OCI-M1 (cell line): Measurements from ENCODE around the gene ANKRD13B.
"Not testable (repeated sequence)": the region's sequence is repeated elsewhere in the genome, so short reads cannot be mapped to it uniquely, and the experiment has no call there.

ENCODE experiments used
- DNase-seq: peaks from one replicate; lab custom pipeline; 2025; lab: John Stamatoyannopoulos, UW

ANKRD13B gene

DNA sequence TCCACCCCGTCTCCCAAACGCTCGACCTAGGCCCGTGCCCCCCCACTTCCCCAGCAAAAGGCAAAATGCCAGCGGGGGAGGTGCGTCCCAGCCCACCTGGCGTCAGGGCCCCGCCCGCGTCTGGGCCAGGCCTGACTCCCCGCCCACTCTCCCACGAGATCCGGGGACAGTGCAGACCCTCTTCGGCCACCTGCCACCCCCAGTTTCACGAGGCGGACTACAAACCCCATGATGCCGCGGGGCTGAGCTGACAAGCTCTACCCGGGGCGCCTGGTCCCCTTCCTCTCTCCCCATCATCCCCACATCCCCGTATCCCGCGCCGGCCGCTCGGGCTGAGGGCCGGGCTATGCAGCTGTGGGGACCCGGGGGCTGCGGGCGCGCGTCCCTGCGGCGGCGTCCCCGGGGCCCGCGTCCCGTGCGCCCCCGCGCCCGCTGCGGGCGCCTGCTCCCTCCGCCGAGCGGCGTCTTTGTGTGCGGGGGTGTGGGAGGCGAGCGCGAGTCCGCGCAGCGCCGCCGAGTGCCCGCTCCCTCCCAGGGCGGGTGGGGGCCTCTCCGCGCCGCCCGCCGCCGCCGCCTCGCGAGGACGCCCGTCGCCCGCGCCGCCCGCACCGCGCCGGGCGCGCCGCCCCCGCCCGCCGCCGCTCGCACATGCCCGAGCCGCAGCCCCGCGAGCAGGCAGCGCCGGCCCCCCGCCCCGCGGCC lies at the start of gene ANKRD13B:
Gene ANKRD13B, plus strand, starts transcription at position 283 of the 702 bp plus-strand sequence. CDS start 490 bp downstream, outside the sequence.
- DNase-seq: peak; percentile 35

DNA sequence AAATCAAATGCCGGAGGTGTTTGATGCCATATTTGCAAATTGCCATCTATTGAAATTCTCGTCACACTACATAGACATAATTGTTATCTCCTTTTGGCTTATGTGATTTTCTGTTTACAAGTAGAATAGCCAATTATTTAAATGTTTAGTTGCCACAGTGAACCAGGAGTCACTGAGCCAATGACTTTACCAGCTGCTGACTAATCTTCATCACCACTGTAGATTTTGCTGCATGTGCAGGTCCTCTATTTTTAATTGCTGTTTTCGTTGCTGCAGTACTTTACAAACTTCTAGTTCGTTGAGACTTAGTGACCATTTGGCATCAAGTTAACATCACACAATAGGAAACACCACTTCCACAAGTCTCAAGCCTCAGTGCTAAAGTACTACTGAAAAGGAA lies 48.9 kb upstream of the ANKRD13B start:
- no peak for DNase-seq

DNA sequence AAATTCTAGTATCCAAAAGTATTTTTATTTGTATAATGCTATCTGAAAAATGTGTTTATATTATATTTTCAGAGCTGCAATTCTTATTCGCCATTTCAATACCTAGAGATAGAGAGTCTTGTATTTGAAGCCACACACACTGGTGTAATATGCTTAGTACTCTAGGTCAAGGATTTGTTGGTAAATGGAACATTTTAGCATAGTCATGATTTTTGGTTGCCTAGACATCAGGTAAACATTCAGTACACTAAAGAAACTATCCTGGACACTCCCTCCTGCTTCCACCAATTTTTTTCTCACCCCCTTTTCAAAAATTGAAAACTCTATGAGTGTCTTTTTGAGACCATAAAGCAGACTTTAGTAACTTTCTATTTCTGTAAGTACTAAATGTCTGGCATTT lies 46.8 kb upstream of the ANKRD13B start:
- DNase-seq: peak; percentile 32

DNA sequence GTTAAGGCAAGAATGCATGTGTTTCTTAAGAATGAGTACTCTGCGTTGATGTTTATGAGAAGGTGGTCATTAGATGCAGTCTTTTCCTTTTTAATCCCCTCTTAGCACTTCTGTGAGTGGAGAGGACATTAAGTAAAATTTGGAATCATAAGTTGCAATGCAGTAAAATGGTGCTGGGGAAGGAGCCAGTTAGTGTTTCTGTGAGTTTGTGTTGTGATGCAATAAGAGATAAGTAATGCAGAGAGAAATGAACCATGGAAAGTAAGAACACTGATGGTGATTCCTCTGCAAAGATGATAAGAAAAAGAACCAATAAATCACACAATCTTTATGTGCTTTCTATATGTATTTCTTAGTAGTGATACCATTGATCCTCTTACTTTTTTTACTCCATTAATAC lies 46.1 kb upstream of the ANKRD13B start:
- peak; percentile 32 for DNase-seq

DNA sequence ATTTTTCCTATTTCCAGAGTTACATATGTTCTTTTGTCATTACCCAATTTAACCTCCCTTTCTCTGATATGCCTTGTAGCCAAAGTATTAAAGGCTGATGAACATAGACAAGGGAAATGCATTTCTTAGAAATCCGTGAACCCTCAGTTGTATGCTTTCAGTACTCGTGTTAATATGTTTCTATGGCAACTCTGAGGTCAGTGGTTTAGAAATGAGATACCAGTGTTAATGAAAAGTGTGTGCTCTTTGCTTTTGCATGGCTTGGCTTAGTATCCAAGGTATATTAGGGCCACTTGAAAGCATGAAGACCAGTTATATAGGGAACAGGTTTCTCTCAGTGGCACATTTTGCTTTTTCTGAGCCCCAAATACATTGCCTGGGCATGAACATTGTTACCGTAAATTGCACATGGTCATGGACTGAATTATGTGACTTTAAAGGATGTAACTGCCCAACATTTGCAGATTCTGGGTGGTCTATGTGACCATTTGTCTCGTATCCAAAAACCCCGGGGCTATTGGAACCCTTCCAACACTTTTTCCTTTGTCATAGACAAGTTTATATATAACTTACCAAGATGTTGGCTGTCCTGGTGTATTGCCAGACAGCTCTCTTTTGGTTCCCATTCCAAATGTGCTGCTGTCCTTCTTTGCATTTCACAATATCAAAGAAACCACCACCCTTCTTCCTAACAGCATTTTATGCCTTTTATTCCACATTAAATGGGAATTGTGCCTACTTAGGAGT lies 43.6 kb upstream of the ANKRD13B start:
- DNase-seq: peak; percentile 76

DNA sequence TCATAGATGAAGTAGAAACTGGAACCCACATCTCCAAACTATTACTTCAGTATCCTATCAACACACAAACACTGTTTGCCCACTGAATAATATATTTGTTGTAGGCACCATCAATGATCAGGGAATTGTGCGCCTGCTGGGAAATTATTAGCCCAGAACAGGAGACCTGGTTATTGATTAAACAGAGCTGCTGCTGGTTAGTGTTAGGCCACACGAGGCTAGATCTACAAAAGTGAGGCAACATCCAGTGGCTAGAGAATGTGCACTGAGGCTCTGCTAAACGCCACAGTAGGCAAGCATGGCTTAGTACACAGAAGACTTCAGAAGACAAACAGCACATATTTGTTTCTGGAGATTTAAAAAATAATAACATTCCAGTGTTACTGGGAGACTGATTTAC lies 37.1 kb upstream of the ANKRD13B start:
- DNase-seq: no peak

DNA sequence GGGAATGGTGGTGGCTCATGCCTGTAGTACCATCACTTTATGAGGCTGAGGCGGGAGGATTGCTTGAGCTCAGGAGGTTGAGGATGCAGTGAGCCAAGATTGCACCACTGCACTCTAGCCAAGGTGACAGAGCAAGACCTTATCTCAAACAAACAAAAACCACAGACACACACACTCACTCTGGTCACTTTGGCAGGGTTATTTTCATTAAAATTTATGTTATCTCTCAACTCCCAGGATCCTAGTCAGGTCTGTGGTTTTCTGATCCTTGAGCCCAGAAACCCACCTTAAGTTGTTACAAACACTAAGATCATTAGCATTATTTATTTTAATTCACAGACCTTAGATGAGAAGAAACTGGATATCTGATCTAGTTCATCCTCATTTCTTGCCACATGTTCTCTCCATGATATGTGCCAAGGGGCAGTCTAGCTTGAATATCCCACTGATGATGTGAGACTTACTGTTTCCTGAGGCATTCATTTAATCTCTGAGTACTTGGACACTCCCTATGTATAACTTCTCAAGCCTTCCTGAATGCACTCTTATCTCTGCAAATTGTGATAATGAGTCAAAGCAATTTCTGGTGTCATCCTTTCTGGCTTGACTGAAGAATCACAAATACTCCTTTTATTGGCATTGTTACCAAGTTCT lies 35.7 kb upstream of the ANKRD13B start:
- peak; percentile 82 for DNase-seq

DNA sequence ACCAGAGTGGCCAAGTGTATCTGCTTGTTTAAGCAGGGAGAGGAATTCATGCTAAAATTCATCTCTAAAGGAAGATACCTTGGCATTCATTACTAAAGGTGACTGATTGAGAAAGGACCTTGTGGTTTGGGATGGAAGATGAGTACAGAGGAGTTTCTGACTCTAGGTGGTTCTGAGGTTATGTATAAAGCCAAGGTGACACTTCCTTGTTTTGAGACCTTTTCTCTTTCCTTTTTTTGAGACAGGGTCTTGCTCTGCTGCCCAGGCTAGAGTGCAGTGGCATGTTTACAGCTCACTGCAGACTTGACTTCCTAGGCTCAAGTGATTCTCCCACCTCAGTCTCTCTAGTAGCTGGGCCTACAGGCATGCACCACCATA lies 35.2 kb upstream of the ANKRD13B start:
- no peak for DNase-seq

DNA sequence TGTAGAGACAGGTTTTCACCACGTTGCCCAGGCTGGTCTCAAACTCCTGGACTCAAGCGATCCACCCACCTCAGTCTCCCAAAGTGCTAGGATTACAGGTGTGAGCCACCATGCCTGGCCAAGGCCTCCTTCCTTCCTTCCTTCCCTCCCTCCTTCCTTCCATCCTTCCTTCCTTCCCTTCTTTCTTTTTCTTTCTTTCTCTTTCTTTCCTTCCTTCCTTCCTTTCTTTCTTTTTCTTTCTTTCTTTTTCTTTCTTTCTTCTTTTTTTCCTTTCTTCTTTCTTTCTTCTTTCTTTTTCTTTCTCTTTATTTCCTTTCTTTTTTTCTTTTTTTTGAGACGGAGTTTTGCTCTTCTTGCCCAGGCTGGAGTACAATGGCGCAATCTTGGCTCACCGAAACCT lies 34.8 kb upstream of the ANKRD13B start:
- DNase-seq: not testable (repeated sequence)

DNA sequence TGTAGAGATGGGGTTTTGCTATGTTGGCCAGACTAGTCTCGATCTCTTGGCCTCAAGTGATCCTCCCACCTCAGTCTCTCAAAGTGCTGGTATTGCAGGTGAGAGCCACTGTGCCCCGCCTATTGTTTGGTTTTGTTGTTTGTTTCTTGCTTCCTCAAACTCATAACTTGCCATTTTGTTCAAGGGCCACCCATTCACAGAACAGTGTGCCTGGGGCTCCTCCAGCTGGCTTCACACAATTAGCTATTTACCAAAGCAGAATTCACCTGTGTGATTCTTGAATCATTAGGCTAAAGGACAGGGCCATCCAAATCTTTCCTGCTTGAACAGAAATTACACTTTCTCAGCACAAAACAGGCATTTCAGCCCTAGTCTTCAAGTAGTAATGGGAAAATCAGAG lies 33.3 kb upstream of the ANKRD13B start:
- no peak for DNase-seq

DNA sequence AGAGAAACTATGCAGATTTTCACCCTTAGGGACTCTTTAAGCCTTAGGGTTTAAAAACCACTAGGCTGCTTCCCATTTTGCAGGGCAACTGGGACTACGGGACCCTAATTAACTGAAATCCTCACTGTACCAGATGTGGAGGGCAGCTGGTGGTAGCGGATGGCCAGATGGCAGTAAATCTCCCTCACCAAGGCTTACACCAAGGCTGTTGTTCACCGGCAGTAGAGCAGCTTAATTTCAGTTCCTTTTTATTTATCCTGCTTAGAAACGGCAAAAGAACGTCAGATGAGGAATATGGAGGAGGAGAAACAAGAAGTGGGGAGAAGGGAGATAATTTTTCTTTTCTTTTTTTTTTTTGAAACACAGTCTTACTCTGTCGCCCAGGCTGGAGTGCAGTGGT lies 32.6 kb upstream of the ANKRD13B start:
- DNase-seq: no peak

DNA sequence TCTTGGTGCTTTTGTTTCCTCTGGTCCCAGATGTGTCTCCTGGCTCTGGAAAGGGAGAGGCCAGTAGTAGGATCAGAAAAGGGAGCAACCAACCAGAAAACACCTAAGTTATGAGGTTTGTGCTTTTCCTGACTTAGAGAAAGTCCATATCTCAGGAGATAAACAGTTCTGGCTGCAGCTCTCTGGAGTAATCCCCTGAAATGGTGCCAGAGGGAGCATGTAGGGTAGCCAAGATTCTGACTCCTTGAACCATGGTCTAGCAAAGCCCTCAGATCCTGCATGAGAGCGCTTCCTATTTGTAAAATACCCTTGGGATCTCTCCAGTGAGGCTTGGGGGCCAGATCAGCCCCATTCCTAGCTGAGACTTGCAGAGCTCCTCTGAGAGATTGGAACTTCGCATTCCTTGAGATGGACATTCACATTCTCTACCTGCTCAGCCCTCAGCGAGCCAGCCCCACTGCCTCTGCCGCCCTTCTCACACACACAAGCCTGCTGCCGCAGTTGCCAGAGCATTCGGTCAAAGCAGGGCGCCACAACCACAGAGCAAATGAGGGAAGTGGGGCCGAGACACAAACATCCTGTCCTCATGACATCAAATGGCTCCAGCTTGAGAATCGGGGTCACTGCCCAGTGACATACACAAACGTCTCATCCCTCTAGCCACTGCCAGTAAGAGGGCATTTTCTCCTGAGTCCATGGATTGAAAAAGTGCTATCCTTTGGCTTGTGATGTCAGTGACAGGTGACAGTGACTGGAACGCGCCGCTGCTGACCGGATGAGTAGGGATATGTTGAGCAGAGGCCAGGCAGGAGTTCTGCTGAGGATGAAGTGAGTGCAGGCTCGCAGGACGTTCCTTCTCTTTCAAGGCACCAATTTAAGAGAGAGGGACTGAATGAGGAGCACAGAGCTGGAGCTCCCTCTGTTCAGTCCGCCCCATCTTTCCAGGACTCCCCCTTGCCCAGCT lies 31.1 kb upstream of the ANKRD13B start:
- no peak for DNase-seq

DNA sequence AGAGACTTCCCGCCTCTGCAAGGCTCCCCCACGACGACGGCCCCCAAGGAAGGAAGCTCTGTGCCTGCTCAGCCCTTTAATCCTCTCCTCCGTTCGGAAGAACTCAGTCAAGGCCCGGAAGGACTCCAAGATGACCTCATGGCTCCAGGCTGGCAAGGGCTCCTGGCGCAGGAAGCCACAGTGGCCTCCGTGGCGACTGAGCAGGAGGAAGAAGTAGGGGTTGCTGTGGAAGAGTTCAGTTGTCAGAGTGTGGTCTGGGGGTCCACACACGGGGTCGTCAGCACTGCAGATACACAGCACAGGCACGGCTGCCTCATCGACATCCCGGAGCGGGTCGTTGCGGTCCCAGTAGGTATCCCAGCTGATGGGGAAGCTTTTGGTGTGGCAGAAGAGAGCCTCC lies 30.3 kb upstream of the ANKRD13B start:
- DNase-seq: no peak

DNA sequence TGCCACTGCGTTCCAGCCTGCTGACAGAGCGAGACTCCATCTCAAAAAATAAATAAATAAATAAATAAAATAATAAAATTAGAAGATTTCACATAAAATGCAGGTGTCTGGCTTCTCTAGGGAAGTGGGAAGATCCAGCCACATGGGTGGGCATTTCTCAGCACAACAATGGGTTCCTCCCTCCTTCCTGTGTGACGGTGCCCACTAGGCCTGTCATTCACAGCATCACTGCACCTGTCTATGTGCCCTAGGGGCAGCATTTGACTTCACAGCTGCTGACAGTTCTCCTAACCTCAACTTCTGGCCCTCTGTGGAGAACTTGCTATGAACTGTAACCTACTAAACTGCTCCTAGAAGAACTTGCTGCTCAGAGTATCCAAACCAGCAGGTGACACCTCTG lies 29.1 kb upstream of the ANKRD13B start:
- DNase-seq: no peak

DNA sequence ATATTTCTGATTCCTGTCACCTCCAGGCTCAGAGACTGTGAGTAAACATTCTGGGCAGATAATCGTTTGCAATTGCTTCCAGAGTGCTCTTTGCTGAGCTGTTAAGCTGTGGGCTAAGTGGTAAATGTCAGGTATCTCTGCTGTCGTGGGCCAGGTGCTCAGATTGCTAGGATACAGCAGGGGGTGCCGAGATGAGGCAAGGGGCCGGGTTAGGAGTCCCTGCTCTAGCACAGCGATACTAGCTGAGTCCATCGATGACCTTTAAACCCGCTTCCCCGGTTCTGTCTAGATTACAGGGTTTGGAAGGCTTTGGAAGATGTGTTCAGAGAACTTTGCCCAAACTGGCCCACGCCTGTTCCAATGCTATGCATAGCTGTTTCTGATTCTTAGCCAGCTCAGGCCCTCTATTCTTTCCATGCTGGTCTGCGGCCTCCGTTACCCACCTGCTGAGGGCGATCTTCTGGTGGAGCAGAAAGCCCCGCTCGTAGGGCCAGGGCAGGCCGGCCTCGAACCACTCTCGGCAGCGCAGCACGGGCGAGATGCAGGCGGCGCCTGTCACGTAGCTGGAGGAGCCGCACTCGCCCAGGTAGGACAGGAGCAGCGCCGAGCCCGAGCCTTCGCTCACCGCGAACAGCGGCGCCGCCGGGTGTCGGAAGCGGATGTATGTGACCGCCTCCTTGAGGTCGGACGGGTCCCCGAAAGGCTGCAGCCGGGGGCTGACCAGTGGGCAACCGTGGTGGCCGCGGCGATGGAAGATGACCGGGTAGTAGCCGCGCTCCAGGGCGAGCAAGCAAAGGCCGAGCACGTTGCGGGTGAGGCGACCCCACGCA lies 27.1 kb upstream of the ANKRD13B start:
- no peak for DNase-seq

DNA sequence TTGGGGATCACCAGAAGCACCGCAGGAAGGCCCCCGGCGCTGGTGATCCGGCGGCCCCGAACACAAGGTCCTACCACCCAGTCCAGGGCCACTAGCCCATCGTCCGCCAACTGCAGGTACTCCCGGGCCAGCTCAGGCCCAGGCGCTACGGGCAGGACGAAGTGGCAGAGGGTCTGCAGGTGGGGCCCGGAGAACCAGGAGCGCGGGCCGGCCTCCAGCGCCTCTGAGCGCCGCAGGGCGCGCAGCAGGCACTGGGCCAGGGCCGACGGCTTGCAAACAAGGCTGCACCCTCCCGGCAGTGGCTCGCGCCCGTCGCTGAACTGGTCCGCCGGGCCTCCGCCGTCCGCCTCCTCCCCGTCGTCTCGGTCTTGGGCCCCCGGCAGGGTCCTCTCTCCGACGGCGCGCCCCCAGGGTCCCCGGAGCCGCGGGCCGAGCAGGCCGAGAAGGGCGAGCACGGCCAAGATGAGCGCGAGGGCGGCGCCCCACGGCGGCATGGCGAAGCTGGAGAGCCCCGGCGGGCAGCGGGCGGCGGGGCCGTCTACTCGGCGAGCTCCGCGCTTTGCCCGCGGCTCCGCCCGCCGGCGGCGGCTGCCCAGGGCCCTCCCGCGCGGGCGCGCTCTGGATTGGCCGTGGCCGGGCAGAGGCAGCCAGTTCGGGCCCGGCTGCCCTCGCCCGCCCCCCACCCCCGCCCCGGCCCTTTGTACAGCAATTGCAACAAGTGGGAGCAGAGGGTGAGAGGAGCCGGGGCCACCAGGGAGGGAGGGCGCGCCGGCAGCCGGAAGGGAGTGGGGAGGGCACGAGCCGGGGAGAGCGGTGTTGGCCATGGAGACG lies 26.2 kb upstream of the ANKRD13B start, which contains the start of gene ABHD15:
Gene ABHD15, minus strand, starts transcription at position 565 of the 831 bp plus-strand sequence. Its CDS starts 71 bp downstream, at position 494.
- peak; percentile 60 for DNase-seq

DNA sequence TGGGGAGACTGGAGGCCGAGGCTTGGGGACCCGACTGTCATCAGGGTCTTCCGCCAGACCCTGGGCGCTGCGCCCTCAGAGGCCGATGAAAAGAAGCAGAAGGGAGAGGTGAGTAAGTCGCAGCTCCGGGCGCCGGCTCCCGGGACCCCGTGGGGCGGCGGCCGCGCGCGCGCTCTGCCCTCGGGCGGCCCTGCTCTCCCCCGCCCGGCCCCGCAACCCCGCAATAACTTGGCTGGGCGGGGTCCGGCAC lies 25.7 kb upstream of the ANKRD13B start:
- no peak for DNase-seq

DNA sequence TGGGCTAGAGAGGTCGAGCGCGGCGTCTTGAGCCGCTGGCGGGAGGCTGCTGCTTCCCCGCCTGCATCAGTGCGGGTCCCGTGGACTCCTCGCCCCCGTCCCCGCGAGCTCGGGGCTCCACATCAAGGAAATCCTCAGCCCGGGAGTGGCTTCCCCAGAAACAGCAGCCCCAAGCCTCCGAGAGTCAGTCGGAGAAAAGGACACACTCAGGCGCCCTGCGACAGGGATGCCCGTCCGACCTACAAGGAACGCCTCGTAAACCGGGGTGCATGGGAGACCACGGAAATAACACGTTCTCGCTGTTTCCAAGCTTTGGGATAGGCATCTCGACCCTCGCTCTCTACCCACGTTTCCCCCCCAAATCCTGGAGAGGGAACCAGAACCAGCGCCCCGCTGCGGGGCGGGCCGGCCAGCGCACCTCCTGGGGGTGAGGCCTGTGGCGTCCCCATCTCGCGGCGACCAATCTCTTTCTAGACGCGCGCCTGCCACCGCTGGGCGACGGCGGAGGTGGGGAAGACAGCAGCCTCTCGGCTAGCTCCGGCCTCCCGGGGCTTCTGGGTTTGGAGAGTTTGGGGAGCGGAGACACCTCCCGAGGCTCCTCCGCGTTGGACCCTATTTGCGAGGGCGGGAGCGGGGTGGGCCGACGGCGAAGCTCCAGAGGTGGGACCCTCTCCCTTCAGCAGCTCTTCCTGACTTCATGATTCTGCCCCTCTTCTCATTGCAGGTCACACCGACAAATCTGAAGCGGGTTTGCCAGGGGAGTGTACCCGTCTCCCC lies 25.2 kb upstream of the ANKRD13B start:
- peak; percentile 75 for DNase-seq
